Activated CD4-positive, alpha-beta T cell treated with anti-CD3 and anti-CD28 coated beads for 4 hours (primary cell): ENCODE results near the gene PPP1R13B.

Source experiments
- DNase-seq, 2 donors: peaks; one replicate each; pipeline ENCODE4 v3.0.0-alpha.2; 2020

Gene PPP1R13B

GRCh38 chr14:103708750-103709187, 138.6 kb downstream of the PPP1R13B start:
- no peak for DNase-seq

DNA sequence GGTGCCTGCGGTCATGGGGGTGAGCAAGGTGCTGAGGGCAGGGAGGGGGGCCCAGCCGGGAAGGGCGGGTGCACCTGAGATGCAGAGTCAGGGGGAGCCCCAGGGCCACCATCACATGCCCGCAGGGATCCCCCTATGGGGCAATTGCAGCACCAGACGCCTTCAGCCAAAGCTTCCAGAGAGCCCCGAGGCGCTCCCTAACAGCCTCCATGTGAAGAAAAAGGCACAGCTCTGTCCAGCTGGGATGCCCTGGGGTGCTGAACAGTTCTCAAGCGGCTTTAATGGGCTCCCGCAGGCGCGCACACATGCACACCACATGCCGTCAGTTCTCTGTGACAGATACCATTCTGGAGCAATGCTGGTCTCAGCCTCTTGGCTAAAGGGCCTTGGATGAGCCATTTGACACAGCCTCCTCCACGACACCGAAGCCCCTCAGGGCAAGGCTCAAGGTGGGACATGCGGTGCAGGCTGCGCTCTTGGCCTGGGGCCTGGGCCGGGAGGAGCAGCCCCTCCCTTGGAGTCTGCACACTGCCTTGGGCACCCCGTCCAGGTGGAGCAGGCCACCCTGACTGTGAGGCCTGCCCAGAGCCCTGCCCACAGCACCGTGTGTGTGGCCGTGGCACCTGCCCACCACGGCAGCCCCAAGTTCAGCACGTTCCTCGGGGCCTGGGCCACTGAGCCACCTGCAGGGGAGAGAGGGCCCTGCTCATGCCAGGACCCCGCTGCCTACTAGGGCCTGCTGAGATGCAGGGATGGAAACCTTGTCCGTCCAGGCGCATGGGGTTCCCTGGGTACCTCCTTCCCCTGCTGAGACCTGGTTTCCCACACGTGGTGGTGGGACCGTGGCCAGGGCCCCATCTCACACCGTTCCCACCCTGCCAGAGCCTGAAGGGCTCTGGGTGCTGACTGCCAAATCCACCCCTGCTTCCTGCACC, 139.8 kb downstream of the PPP1R13B start:
- no peak for DNase-seq

GRCh38 chr14:103706551-103707328, 140.6 kb downstream of the PPP1R13B start:
- no peak for DNase-seq

- no peak for DNase-seq
Measured at GRCh38 chr14:103705504-103706284, 141.7 kb downstream of the PPP1R13B start.

GRCh38 chr14:103705118-103705503, 142.3 kb downstream of the PPP1R13B start:
- no peak for DNase-seq

- no peak for DNase-seq
Measured at GRCh38 chr14:103704708-103705107, 142.7 kb downstream of the PPP1R13B start.

GRCh38 chr14:103703433-103704385, 143.7 kb downstream of the PPP1R13B start:
- DNase-seq: no peak

DNA sequence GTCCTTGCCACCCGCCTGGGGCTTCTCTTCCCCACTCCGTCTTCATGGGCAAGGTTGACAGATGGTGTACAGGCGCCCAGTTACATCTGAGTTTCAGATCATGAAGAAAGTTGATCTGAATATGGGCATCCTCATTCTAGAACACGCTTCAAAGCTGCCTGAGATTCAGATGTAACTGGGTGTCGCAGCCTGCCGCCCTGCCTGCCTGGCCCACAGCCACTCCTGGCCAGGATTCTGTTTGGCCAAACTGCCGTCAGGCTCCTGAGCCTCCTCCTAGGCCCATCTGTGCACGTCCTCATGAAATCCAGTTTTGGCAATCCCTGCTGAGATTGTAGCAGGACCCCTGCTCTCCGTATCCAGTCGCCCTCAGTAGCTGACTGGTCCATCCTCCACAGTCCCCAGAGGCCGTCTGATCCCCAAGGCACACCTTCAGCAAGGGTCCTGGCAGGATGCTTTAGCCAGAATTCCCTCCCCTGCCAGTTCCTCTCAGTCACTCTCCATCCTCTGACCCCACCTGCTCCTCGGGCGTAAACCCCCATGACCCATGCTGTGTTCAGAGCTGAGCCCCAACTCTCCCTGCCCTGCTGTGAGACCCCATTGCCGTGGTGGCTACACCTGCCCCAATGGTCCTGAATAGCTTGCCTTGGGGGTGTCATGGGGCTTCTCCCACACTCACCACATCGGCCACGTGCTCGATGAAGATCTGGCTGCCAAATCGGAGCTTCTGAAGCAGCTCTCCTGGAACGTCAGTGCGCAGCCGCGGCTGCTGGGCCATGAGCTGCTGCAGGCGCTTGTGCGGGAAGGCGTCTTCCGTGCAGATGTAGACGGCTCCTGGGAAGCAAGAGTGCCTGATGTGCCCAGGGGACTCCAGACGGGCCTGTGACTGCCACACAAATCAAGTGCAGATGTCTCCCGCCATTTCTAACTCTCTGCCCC, 144.6 kb downstream of the PPP1R13B start:
- DNase-seq: no peak

- no peak for DNase-seq
Measured at GRCh38 chr14:103702095-103702494, 145.3 kb downstream of the PPP1R13B start.

GRCh38 chr14:103700753-103701490, 146.5 kb downstream of the PPP1R13B start:
- DNase-seq: no peak

- DNase-seq: no peak
Measured at GRCh38 chr14:103699901-103700752, 147.2 kb downstream of the PPP1R13B start.

GRCh38 chr14:103699261-103699661, 148.1 kb downstream of the PPP1R13B start:
- no peak for DNase-seq

GRCh38 chr14:103698380-103699260, 148.8 kb downstream of the PPP1R13B start:
- no peak for DNase-seq

DNA sequence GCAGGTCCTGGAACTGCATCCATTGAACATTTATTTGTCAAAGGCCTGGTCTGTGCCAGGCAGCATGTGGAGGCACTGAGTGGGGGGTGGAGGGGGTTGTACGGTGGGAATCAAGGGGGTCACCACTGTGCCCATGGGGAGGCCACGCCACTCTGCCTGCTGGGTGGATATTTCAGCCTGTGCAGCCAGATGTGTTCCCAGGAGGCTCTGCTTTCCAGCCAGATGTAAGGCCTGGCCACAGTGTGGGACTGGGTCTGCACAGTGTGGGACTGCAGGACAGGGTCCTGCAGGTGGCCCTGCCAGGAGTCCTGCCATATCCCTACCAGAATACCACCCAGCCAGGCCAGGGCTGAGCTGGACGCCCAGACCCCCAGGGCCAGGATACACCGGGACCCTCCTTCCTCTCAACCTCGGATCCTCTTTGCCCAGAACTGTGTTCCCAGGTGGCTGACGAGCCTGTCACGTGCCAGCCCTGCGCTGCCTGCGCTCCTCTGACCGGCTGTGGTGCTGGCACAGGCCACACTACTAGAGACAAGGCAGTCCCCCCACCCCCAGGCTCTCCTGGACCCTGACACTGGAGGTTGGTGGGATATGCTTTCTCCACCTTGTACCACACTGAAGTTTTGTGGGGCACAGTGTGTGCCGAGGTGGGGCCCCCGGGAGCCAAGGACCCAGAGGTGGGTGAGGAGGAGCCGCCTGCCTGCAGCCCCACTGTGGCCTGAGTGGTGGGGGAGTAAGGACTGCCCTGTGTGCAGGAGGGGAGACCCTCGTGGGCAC, 149.6 kb downstream of the PPP1R13B start:
- no peak for DNase-seq

GRCh38 chr14:103697206-103697602, 150.2 kb downstream of the PPP1R13B start:
- DNase-seq: no peak

GRCh38 chr14:103696466-103697071, 150.8 kb downstream of the PPP1R13B start:
- DNase-seq: no peak

- DNase-seq: no peak
Measured at GRCh38 chr14:103696070-103696402, 151.3 kb downstream of the PPP1R13B start.
